Activated T-cell treated with anti-CD3 and anti-CD28 coated beads, Interleukin-2, amount 50 U/mL, for 48 hours (primary cell): ENCODE data around the gene CSTF1.
"Not testable (repeated sequence)": the region's sequence is repeated elsewhere in the genome, so short reads cannot be mapped to it uniquely, and the experiment has no call there.

Source experiments
- DNase-seq, 2 experiments: peaks; one replicate each; pipeline ENCODE4 v3.0.0-alpha.2; 2020

CSTF1 gene

GRCh38 chr20:56371977-56372376, 20.5 kb upstream of the CSTF1 start:
- no peak for DNase-seq

- no peak for DNase-seq
These were observed 19.6 kb upstream of the CSTF1 start for GRCh38 chr20:56372850-56373249.

GRCh38 chr20:56373942-56374341, 18.5 kb upstream of the CSTF1 start:
- DNase-seq, result no peak

GRCh38 chr20:56376331-56376730, 16.1 kb upstream of the CSTF1 start:
- no peak for DNase-seq

GRCh38 chr20:56378386-56378785, 14.1 kb upstream of the CSTF1 start:
- DNase-seq, result no peak

GRCh38 chr20:56380375-56380774, 12.1 kb upstream of the CSTF1 start:
- no peak for DNase-seq

GRCh38 chr20:56381501-56381900, 10.9 kb upstream of the CSTF1 start:
- no peak for DNase-seq

GRCh38 chr20:56382696-56383095, 9.7 kb upstream of the CSTF1 start:
- DNase-seq, result no peak

- DNase-seq, result no peak
These were observed 9.1 kb upstream of the CSTF1 start for GRCh38 chr20:56383334-56383733.

- DNase-seq, result no peak
These were observed 7.3 kb upstream of the CSTF1 start for GRCh38 chr20:56385130-56385529.

- DNase-seq, result no peak
These were observed 6.2 kb upstream of the CSTF1 start for GRCh38 chr20:56386219-56386618.

GRCh38 chr20:56388882-56389281, 3.6 kb upstream of the CSTF1 start:
- DNase-seq, result no peak

- no peak for DNase-seq
These were observed 2.6 kb upstream of the CSTF1 start for GRCh38 chr20:56389807-56390206.

- not testable (repeated sequence) for DNase-seq
These were observed 2.0 kb upstream of the CSTF1 start for GRCh38 chr20:56390396-56390795.

- no peak for DNase-seq
These were observed 1.4 kb upstream of the CSTF1 start for GRCh38 chr20:56391037-56391436.

- no peak for DNase-seq
These were observed 781 bp upstream of the CSTF1 start for GRCh38 chr20:56391596-56392131.

GRCh38 chr20:56392881-56393482, 537 bp downstream of the CSTF1 start:
- no peak for DNase-seq

- no peak for DNase-seq
These were observed 1.2 kb downstream of the CSTF1 start for GRCh38 chr20:56393653-56394052.

GRCh38 chr20:56395166-56395565, 2.7 kb downstream of the CSTF1 start:
- DNase-seq, result no peak

- peak; percentile 53 to 60 for DNase-seq
These were observed 7.7 kb downstream of the CSTF1 start for GRCh38 chr20:56400001-56400640.

- DNase-seq, result no peak
These were observed 11.0 kb downstream of the CSTF1 start for GRCh38 chr20:56403465-56403864.

- not testable (repeated sequence) for DNase-seq
These were observed 12.9 kb downstream of the CSTF1 start for GRCh38 chr20:56405356-56405755.

- no peak for DNase-seq
These were observed 14.5 kb downstream of the CSTF1 start for GRCh38 chr20:56406910-56407309.

GRCh38 chr20:56409521-56409920, 17.1 kb downstream of the CSTF1 start:
- DNase-seq, result no peak

- no peak for DNase-seq
These were observed 17.5 kb downstream of the CSTF1 start for GRCh38 chr20:56409956-56410355.
